IMR-90 (cell line): Measurements from ENCODE around the gene NLRP1.

Source experiments
- CEBPB ChIP-seq: IDR thresholded peaks from 2 replicates; pipeline ENCODE4 v1.6.1; 2012; ENCODE audit warnings: low read depth, low read length, improper control_type of control experiment
- CTCF ChIP-seq: conservative IDR thresholded peaks from 2 replicates; pipeline ENCODE4 v1.5.1; 2012; ENCODE audit warnings: mild to moderate bottlenecking, low read depth, low read length, improper control_type of control experiment
- FOS ChIP-seq: fragments of 150-350 bp; IDR thresholded peaks from 2 replicates; pipeline ENCODE4 v1.6.1; 2016; ENCODE audit warnings: low read depth, low read length
- MAFK ChIP-seq: IDR thresholded peaks from 2 replicates; pipeline ENCODE4 v1.6.1; 2012; ENCODE audit warnings: low read depth, low read length, improper control_type of control experiment
- MAZ ChIP-seq: IDR thresholded peaks from 2 replicates; pipeline ENCODE4 v1.6.1; 2012; ENCODE audit warnings: low read depth, mild to moderate bottlenecking, low read length, improper control_type of control experiment, moderate library complexity, borderline replicate concordance
- MXI1 ChIP-seq: IDR thresholded peaks from 2 replicates; pipeline ENCODE4 v1.6.1; 2012; ENCODE audit warnings: low read depth, mild to moderate bottlenecking, low read length, moderate library complexity, borderline replicate concordance
- POLR2A ChIP-seq: IDR thresholded peaks from 2 replicates; pipeline ENCODE4 v1.6.1; 2012; ENCODE audit warnings: mild to moderate bottlenecking, low read depth, low read length
- RAD21 ChIP-seq: IDR thresholded peaks from 2 replicates; pipeline ENCODE4 v1.6.1; 2012; ENCODE audit warnings: low read length, improper control_type of control experiment
- RFX5 ChIP-seq: IDR thresholded peaks from 2 replicates; pipeline ENCODE4 v1.8.0; 2012; ENCODE audit warnings: low read depth, mild to moderate bottlenecking, low read length, moderate library complexity
- SMC3 ChIP-seq: fragments of 150-350 bp; IDR thresholded peaks from 2 replicates; pipeline ENCODE4 v1.6.1; 2016; ENCODE audit warnings: low read depth, mild to moderate bottlenecking, antibody characterized with exemption, low read length, moderate library complexity
- TF ChIP-seq, protein P1 (sequence below): fragments of 150-350 bp; IDR thresholded peaks from 2 replicates; pipeline ENCODE4 v1.6.1; 2017; ENCODE audit warnings: mild to moderate bottlenecking, antibody characterized with exemption, low read length, low read depth

DNA sequence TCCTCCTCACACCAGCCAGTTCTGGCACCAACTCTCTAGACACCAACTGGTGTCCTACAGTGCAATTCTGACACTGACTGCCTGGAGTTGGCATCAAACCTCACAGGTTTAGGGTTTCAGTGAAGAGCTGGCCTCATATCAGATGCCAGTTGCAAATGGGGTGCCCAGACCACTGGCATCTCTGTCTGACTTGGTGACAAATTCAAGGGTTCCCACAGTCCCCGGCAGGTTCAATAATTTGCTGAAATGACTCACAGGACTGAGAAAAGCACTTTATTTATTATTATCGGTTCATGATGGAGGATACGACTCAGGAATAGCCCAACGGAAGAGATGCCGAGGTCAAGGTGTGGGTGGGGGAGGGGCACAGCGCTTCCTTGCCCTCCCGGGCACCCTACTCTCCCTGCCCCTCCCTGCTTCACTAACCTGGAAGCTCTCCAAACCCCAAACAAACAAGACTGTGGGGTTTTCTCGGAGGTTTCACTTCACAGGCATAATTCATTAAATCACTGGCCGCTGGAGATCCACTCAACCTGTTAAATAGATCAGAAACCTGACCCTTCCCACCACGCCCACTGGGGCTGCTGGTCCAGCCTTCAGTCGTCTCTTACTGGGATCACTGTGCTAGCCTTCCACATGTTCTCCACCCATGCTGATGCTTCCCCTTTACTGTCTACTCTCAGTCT, 1.7 kb upstream of the NLRP1 start:
- no peak for TF ChIP-seq CTCF
- TF ChIP-seq POLR2A, result no peak
- no peak for TF ChIP-seq MAFK
- TF ChIP-seq RAD21, result no peak
- TF ChIP-seq, protein P1, sequence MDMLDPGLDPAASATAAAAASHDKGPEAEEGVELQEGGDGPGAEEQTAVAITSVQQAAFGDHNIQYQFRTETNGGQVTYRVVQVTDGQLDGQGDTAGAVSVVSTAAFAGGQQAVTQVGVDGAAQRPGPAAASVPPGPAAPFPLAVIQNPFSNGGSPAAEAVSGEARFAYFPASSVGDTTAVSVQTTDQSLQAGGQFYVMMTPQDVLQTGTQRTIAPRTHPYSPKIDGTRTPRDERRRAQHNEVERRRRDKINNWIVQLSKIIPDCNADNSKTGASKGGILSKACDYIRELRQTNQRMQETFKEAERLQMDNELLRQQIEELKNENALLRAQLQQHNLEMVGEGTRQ, result no peak
- TF ChIP-seq FOS, result no peak
- no peak for TF ChIP-seq RFX5
- TF ChIP-seq CEBPB, result no peak
- TF ChIP-seq MXI1, result no peak
- no peak for TF ChIP-seq SMC3
- TF ChIP-seq MAZ, result no peak
